Esophagus muscularis mucosa (tissue), 4 donors: Measurements from ENCODE around the gene CDC42EP4.

Experiments used
- EP300 ChIP-seq: sonication (generic); formaldehyde crosslinking; IDR thresholded peaks from one replicate; pipeline ENCODE4 v1.6.1; 2017; ENCODE audit warnings: antibody characterized with exemption
- POLR2A ChIP-seq: fragments of 450-650 bp; IDR thresholded peaks from one replicate; pipeline ENCODE4 v1.6.1; 2017; ENCODE audit warnings: antibody characterized with exemption, moderate library complexity, mild to moderate bottlenecking, low read depth
- TF ChIP-seq, protein P1 (sequence below), 3 experiments: fragments of 200-600 bp in 2 of 3; fragments of 450-650 bp in 1 of 3; sonication (generic) in 2 of 3; IDR thresholded peaks; one replicate each; pipeline ENCODE4 v1.5.1; 2017 to 2019; ENCODE audit warnings: antibody characterized with exemption in 3 of 3, mild to moderate bottlenecking in 2 of 3, moderate library complexity in 1 of 3

- TF ChIP-seq, protein P1, sequence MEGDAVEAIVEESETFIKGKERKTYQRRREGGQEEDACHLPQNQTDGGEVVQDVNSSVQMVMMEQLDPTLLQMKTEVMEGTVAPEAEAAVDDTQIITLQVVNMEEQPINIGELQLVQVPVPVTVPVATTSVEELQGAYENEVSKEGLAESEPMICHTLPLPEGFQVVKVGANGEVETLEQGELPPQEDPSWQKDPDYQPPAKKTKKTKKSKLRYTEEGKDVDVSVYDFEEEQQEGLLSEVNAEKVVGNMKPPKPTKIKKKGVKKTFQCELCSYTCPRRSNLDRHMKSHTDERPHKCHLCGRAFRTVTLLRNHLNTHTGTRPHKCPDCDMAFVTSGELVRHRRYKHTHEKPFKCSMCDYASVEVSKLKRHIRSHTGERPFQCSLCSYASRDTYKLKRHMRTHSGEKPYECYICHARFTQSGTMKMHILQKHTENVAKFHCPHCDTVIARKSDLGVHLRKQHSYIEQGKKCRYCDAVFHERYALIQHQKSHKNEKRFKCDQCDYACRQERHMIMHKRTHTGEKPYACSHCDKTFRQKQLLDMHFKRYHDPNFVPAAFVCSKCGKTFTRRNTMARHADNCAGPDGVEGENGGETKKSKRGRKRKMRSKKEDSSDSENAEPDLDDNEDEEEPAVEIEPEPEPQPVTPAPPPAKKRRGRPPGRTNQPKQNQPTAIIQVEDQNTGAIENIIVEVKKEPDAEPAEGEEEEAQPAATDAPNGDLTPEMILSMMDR (IDR thresholded peaks at IDR 0.05): no peak
- TF ChIP-seq POLR2A (no peak), EP300 (no peak)
These were observed 10.4 kb downstream of the CDC42EP4 start for GRCh38 chr17:73301369-73301768.
